ENCODE measurements around the gene ROBO2.

The ROBO2 gene

DNA sequence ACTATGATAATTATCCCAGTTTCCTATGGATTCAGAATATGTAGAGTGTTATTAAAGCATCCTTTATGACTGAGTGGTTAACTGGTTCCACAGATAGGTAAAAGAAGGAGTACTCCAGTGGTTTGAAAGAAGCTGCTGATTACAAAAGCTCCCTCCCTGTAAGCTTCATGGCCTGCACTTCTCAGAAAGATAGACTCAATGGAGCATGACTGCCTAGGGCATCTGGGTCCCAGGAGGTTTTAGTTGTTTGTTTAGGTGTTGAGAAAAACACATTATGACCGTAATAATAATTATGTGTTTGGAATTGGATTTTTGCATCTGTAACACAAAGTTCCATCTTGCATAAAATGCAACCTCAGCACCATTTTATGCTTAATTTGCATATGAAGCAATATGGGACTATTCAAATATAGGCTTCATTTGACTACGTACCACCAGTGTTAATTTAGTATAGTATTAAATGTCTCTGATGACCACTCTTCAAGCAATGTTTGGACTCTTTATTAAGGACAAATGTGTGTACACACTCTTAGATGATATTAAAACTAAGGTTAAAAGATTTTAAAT is 121.1 kb downstream of the ROBO2 start:
- no peaks in the 10 kb centered on the region for H3K27me3 ChIP-seq (replicated peaks in 2 of 5; ENCODE audit: control insufficient read depth in 4 of 5, insufficient read depth in 5 of 5, low read length in 4 of 5)
- ChIA-PET CTCF (no interaction called here), POLR2A (no interaction called here)
- WGBS (ENCODE audit: insufficient coverage), result no CpG with 5 or more reads among the region's 2 CpGs
- no peaks in the 10 kb centered on the region for H3K4me1 ChIP-seq (ENCODE audit: control extremely low read depth in 1 of 4, control insufficient read depth in 4 of 4, insufficient read depth in 4 of 4, low read length in 3 of 4)
- no peak for DNase-seq
- no peak overlapping the region for H3K4me3 ChIP-seq (ENCODE audit: control insufficient read depth in 1 of 7, extremely low read depth in 1 of 7, insufficient read depth in 4 of 7, low read depth in 2 of 7, low read length in 6 of 7)
- no peaks in the 10 kb centered on the region for H3K36me3 ChIP-seq (ENCODE audit: control insufficient read depth in 4 of 4, insufficient read depth in 4 of 4, low read length in 3 of 4)
- no peak overlapping the region for H3K27ac ChIP-seq (ENCODE audit: insufficient read depth in 1 of 2, low read depth in 1 of 2, low read length in 2 of 2, poor library complexity in 1 of 2, severe bottlenecking in 2 of 2)
- H3K9me3 ChIP-seq (ENCODE audit: control extremely low read depth in 1 of 5, control insufficient read depth in 4 of 5, insufficient read depth in 2 of 5, low read depth in 1 of 5, low read length in 4 of 5), result no peaks in the 10 kb centered on the region

DNA sequence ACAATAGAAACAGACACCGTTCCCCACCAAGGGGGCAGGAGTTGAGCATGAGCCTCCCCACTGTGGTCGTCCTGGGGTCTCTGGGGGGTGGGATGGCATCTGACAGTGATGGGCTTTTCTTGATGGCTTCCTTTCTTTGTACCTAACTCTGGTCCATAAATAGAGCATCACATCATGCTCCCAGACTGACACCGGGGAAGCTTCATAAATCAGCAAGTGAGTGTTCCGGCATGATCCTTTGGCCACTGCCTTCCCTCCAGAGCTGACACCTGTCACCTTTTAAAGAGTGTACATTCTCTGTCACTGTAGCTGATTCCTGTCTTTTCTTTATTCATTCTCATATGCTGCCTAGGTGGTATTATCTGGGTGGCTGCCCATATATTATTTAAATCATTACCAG is 129.9 kb downstream of the ROBO2 start:
- no peak for DNase-seq
- H3K4me1 ChIP-seq (ENCODE audit: control extremely low read depth in 1 of 4, control insufficient read depth in 4 of 4, insufficient read depth in 4 of 4, low read length in 3 of 4), result no peaks in the 10 kb centered on the region
- WGBS (ENCODE audit: insufficient coverage), result 70% methylated on average over 2 of the region's 4 CpGs
- peaks cover 0 to 1% (median 0%) of the 10 kb centered on the region in 5 experiments for H3K9me3 ChIP-seq (ENCODE audit: control extremely low read depth in 1 of 5, control insufficient read depth in 4 of 5, insufficient read depth in 2 of 5, low read depth in 1 of 5, low read length in 4 of 5)
- no peak overlapping the region for H3K4me3 ChIP-seq (ENCODE audit: control insufficient read depth in 1 of 7, extremely low read depth in 1 of 7, insufficient read depth in 4 of 7, low read depth in 2 of 7, low read length in 6 of 7)
- no peaks in the 10 kb centered on the region for H3K36me3 ChIP-seq (ENCODE audit: control insufficient read depth in 4 of 4, insufficient read depth in 4 of 4, low read length in 3 of 4)
- ChIA-PET POLR2A (no interaction called here), CTCF (interaction anchor here (1.1 kb wide), 1 partner anchor 15 kb away, joined by 3 read pairs; no protein-coding TSS in a partner anchor)
- no peak overlapping the region for H3K27ac ChIP-seq (ENCODE audit: insufficient read depth in 1 of 2, low read depth in 1 of 2, low read length in 2 of 2, poor library complexity in 1 of 2, severe bottlenecking in 2 of 2)
- H3K27me3 ChIP-seq (replicated peaks in 2 of 5; ENCODE audit: control insufficient read depth in 4 of 5, insufficient read depth in 5 of 5, low read length in 4 of 5), result peaks cover 0 to 2% (median 0%) of the 10 kb centered on the region in 5 experiments

DNA sequence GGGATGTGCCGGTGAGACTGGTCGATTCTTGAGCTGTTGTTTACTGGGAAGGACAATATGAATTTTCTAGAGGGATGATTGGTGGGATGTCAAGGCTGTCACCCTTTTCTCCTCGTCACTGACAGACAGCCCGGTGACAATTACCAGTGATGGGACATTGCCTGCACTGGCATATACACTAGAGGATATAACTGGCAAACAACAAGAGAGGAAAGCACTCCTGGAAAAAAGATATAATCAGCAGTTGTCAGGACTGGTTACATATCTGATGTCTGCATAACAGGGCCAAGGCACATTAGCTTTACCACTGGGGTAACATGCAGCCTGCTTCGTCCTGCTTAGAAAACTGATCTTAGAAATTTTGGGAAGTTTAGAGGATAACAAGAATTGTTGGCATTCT is 131.1 kb downstream of the ROBO2 start:
- Histone ChIP-seq H3K9me3 (ENCODE audit: control extremely low read depth in 1 of 5, control insufficient read depth in 4 of 5, insufficient read depth in 2 of 5, low read depth in 1 of 5, low read length in 4 of 5) (peaks cover 0 to 1% (median 0%) of the 10 kb centered on the region in 5 experiments), H3K4me3 (ENCODE audit: control insufficient read depth in 1 of 7, extremely low read depth in 1 of 7, insufficient read depth in 4 of 7, low read depth in 2 of 7, low read length in 6 of 7) (no peak overlapping the region), H3K27ac (ENCODE audit: insufficient read depth in 1 of 2, low read depth in 1 of 2, low read length in 2 of 2, poor library complexity in 1 of 2, severe bottlenecking in 2 of 2) (no peak overlapping the region), H3K36me3 (ENCODE audit: control insufficient read depth in 4 of 4, insufficient read depth in 4 of 4, low read length in 3 of 4) (no peaks in the 10 kb centered on the region), H3K27me3 (replicated peaks in 2 of 5; ENCODE audit: control insufficient read depth in 4 of 5, insufficient read depth in 5 of 5, low read length in 4 of 5) (peaks cover 0 to 2% (median 0%) of the 10 kb centered on the region in 5 experiments), H3K4me1 (ENCODE audit: control extremely low read depth in 1 of 4, control insufficient read depth in 4 of 4, insufficient read depth in 4 of 4, low read length in 3 of 4) (no peaks in the 10 kb centered on the region)
- ChIA-PET POLR2A (no interaction called here), CTCF (no interaction called here)
- DNase-seq, result no peak
- WGBS (ENCODE audit: insufficient coverage), result 94% methylated on average over 3 of the region's 5 CpGs

DNA sequence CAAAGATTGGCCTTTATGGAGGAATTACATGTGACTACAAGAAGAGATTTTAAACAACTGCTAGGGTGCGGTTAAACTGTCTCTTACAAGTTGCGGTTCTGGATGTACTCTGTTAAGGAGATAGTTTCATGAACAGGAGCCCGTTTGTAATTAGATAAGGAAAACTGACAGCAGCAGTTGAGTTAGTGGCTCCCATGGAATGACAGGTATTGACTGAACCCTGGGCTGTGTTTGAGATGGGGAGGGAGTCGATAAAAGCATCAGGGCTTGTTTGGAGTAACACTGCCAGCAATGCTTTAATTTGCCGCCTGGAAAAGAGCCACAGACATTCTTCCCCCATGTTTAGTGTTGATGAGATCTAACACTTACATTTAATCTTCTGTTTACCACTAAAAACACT is 139.9 kb downstream of the ROBO2 start:
- POLR2A ChIA-PET, result no interaction called here

DNA sequence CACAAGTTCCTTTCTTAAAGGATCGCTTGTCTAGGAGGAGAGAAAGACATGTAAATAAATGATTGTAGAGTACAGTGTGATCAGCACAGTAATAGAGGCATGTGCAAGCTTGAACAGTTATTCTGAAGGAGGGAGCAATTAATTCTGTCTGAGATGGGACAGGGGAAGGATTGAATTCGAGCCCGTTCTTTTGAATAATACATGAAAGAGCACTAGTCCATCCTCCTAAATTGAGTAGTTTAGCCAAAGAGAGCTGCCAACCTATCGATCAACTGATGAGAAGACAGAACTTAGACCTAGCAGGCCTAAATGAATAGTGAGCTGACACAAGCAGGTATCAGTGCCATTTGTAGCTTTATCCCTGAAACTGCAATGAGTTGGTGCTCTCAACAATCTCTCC is 142.4 kb downstream of the ROBO2 start:
- POLR2A ChIA-PET, result no interaction called here
- 91% methylated on average over 4 of the region's 4 CpGs for WGBS (ENCODE audit: insufficient coverage)
- DNase-seq, result no peak
- Histone ChIP-seq H3K27me3 (replicated peaks in 2 of 5; ENCODE audit: control insufficient read depth in 4 of 5, insufficient read depth in 5 of 5, low read length in 4 of 5) (no peaks in the 10 kb centered on the region), H3K4me3 (ENCODE audit: control insufficient read depth in 1 of 7, extremely low read depth in 1 of 7, insufficient read depth in 4 of 7, low read depth in 2 of 7, low read length in 6 of 7) (no peak overlapping the region), H3K27ac (ENCODE audit: insufficient read depth in 1 of 2, low read depth in 1 of 2, low read length in 2 of 2, poor library complexity in 1 of 2, severe bottlenecking in 2 of 2) (no peak overlapping the region), H3K36me3 (ENCODE audit: control insufficient read depth in 4 of 4, insufficient read depth in 4 of 4, low read length in 3 of 4) (no peaks in the 10 kb centered on the region), H3K4me1 (ENCODE audit: control extremely low read depth in 1 of 4, control insufficient read depth in 4 of 4, insufficient read depth in 4 of 4, low read length in 3 of 4) (no peaks in the 10 kb centered on the region), H3K9me3 (ENCODE audit: control extremely low read depth in 1 of 5, control insufficient read depth in 4 of 5, insufficient read depth in 2 of 5, low read depth in 1 of 5, low read length in 4 of 5) (no peaks in the 10 kb centered on the region)
- CTCF ChIA-PET, result no interaction called here

More for the DNA sequence above, 139.9 kb downstream of the ROBO2 start:
- no peaks in the 10 kb centered on the region for H3K36me3 ChIP-seq (ENCODE audit: control insufficient read depth in 4 of 4, insufficient read depth in 4 of 4, low read length in 3 of 4)
- no peaks in the 10 kb centered on the region for H3K9me3 ChIP-seq (ENCODE audit: control extremely low read depth in 1 of 5, control insufficient read depth in 4 of 5, insufficient read depth in 2 of 5, low read depth in 1 of 5, low read length in 4 of 5)
- CTCF ChIA-PET, result no interaction called here
- H3K4me1 ChIP-seq (ENCODE audit: control extremely low read depth in 1 of 4, control insufficient read depth in 4 of 4, insufficient read depth in 4 of 4, low read length in 3 of 4), result no peaks in the 10 kb centered on the region
- no peaks in the 10 kb centered on the region for H3K27me3 ChIP-seq (replicated peaks in 2 of 5; ENCODE audit: control insufficient read depth in 4 of 5, insufficient read depth in 5 of 5, low read length in 4 of 5)
- 79% methylated on average over 3 of the region's 5 CpGs for WGBS (ENCODE audit: insufficient coverage)
- no peak overlapping the region for H3K27ac ChIP-seq (ENCODE audit: insufficient read depth in 1 of 2, low read depth in 1 of 2, low read length in 2 of 2, poor library complexity in 1 of 2, severe bottlenecking in 2 of 2)
- H3K4me3 ChIP-seq (ENCODE audit: control insufficient read depth in 1 of 7, extremely low read depth in 1 of 7, insufficient read depth in 4 of 7, low read depth in 2 of 7, low read length in 6 of 7), result no peak overlapping the region
- no peak for DNase-seq

DNA sequence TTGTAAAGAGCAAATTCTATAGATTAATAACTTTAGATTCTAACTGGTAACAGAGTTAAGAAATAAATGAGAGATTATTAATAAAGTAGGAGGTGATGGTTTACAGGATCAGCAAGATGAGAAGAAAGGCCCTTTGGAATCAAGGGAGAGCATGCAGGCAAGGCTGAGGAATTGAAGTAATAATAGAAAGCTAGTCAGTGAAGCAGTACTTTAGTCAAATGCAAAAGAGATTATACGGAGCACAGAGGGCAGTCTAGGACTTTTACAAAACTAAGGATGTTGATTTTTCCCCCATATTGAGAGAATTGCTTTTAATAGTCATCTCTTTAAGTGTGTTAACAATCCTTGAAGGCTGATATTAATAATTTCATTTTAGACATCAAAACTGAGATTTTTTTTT is 146.4 kb downstream of the ROBO2 start:
- no peaks in the 10 kb centered on the region for H3K4me1 ChIP-seq (ENCODE audit: control extremely low read depth in 1 of 4, control insufficient read depth in 4 of 4, insufficient read depth in 4 of 4, low read length in 3 of 4)
- ChIA-PET CTCF (no interaction called here), POLR2A (no interaction called here)
- no peak overlapping the region for H3K4me3 ChIP-seq (ENCODE audit: control insufficient read depth in 1 of 7, extremely low read depth in 1 of 7, insufficient read depth in 4 of 7, low read depth in 2 of 7, low read length in 6 of 7)
- H3K27me3 ChIP-seq (replicated peaks in 2 of 5; ENCODE audit: control insufficient read depth in 4 of 5, insufficient read depth in 5 of 5, low read length in 4 of 5), result no peaks in the 10 kb centered on the region
- 67% methylated on average over 1 of the region's 1 CpG for WGBS (ENCODE audit: insufficient coverage)
- no peaks in the 10 kb centered on the region for H3K9me3 ChIP-seq (ENCODE audit: control extremely low read depth in 1 of 5, control insufficient read depth in 4 of 5, insufficient read depth in 2 of 5, low read depth in 1 of 5, low read length in 4 of 5)
- H3K36me3 ChIP-seq (ENCODE audit: control insufficient read depth in 4 of 4, insufficient read depth in 4 of 4, low read length in 3 of 4), result no peaks in the 10 kb centered on the region
- H3K27ac ChIP-seq (ENCODE audit: insufficient read depth in 1 of 2, low read depth in 1 of 2, low read length in 2 of 2, poor library complexity in 1 of 2, severe bottlenecking in 2 of 2), result no peak overlapping the region
- no peak for DNase-seq

DNA sequence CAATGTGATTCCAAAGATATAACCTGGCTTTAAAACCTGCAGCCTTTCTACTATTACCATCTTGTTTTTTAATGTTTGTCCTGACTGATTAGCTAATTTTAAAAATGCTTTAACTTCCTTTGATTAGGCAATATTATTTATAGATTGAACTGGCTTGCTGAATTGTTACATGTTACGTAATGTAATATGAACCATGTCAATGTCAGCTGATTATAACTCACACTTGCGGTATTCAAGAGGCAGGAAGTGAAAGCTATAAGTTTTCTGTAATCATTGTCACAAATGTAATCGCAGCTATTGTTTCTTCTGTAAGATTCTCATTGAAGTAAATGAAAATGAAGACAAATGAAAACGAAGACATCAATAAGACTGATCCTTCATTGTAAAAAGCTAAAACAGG is 146.8 kb downstream of the ROBO2 start:
- Histone ChIP-seq H3K36me3 (ENCODE audit: control insufficient read depth in 4 of 4, insufficient read depth in 4 of 4, low read length in 3 of 4) (no peaks in the 10 kb centered on the region), H3K27me3 (replicated peaks in 2 of 5; ENCODE audit: control insufficient read depth in 4 of 5, insufficient read depth in 5 of 5, low read length in 4 of 5) (no peaks in the 10 kb centered on the region), H3K4me1 (ENCODE audit: control extremely low read depth in 1 of 4, control insufficient read depth in 4 of 4, insufficient read depth in 4 of 4, low read length in 3 of 4) (no peaks in the 10 kb centered on the region), H3K9me3 (ENCODE audit: control extremely low read depth in 1 of 5, control insufficient read depth in 4 of 5, insufficient read depth in 2 of 5, low read depth in 1 of 5, low read length in 4 of 5) (no peaks in the 10 kb centered on the region), H3K27ac (ENCODE audit: insufficient read depth in 1 of 2, low read depth in 1 of 2, low read length in 2 of 2, poor library complexity in 1 of 2, severe bottlenecking in 2 of 2) (no peak overlapping the region), H3K4me3 (ENCODE audit: control insufficient read depth in 1 of 7, extremely low read depth in 1 of 7, insufficient read depth in 4 of 7, low read depth in 2 of 7, low read length in 6 of 7) (no peak overlapping the region)
- ChIA-PET CTCF (no interaction called here), POLR2A (no interaction called here)
- DNase-seq, result no peak
- no CpG with 5 or more reads among the region's 4 CpGs for WGBS (ENCODE audit: insufficient coverage)

All from common myeloid progenitor, CD34-positive (primary cell).